ENCODE data around the gene GDF10. TPM values are rescaled to one million over a fixed set of nuclear protein-coding genes. Genes with fewer than 3 reads are reported as not detected.
A peak's percentile ranks its signal among the peaks of the same experiment; 100 is the strongest.

GDF10 gene
- total RNA-seq, 1 donor from 2014 or later: 0.49 TPM

GRCh38 chr10:47307381-47307780 lies 7.4 kb downstream of the GDF10 start:
- Mint-ChIP-seq H3K4me3 (no peak overlapping the region), H3K9me3 (no peaks in the 10 kb centered on the region), H3K4me1 (peaks cover 13% of the 10 kb centered on the region), H3K27ac (no peak overlapping the region), H3K27me3 (peaks cover 5% of the 10 kb centered on the region), H3K36me3 (ENCODE audit: low read depth) (no peaks in the 10 kb centered on the region)
- DNase-seq: no peak
- intact Hi-C loops (cut with micrococcal nuclease): no loop called here

GRCh38 chr10:47308775-47309174 lies 8.8 kb downstream of the GDF10 start:
- Mint-ChIP-seq H3K36me3 (ENCODE audit: low read depth) (no peaks in the 10 kb centered on the region), H3K4me1 (peaks cover 13% of the 10 kb centered on the region), H3K9me3 (no peaks in the 10 kb centered on the region), H3K4me3 (no peak overlapping the region), H3K27me3 (peaks cover 2% of the 10 kb centered on the region), H3K27ac (no peak overlapping the region)
- intact Hi-C loops (cut with micrococcal nuclease): no loop called here
- no peak for DNase-seq

GRCh38 chr10:47309408-47310089 lies 9.6 kb downstream of the GDF10 start:
- intact Hi-C loops (cut with micrococcal nuclease): loop anchor here (5.0 kb wide), 1 partner anchor 127 kb away; no protein-coding TSS in a partner anchor
- H3K36me3 Mint-ChIP-seq (ENCODE audit: low read depth): no peaks in the 10 kb centered on the region
- DNase-seq: peak; percentile 68
- no peak overlapping the region for H3K27ac Mint-ChIP-seq
- H3K9me3 Mint-ChIP-seq: no peaks in the 10 kb centered on the region
- H3K4me3 Mint-ChIP-seq: no peak overlapping the region
- H3K27me3 Mint-ChIP-seq: peaks cover 2% of the 10 kb centered on the region
- peaks cover 13% of the 10 kb centered on the region for H3K4me1 Mint-ChIP-seq

DNA sequence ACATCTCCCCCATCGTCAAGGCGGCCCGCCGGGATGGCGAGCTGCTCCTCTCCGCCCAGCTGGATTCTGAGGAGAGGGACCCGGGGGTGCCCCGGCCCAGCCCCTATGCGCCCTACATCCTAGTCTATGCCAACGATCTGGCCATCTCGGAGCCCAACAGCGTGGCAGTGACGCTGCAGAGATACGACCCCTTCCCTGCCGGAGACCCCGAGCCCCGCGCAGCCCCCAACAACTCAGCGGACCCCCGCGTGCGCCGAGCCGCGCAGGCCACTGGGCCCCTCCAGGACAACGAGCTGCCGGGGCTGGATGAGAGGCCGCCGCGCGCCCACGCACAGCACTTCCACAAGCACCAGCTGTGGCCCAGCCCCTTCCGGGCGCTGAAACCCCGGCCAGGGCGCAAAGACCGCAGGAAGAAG lies 10.1 kb downstream of the GDF10 start:
- DNase-seq: no peak
- Mint-ChIP-seq H3K36me3 (ENCODE audit: low read depth) (no peaks in the 10 kb centered on the region), H3K27me3 (peaks cover 2% of the 10 kb centered on the region), H3K9me3 (no peaks in the 10 kb centered on the region), H3K4me3 (no peak overlapping the region), H3K4me1 (peaks cover 13% of the 10 kb centered on the region), H3K27ac (no peak overlapping the region)
- intact Hi-C loops (cut with micrococcal nuclease): loop anchor here (5.0 kb wide), 1 partner anchor 128 kb away; no protein-coding TSS in a partner anchor

DNA sequence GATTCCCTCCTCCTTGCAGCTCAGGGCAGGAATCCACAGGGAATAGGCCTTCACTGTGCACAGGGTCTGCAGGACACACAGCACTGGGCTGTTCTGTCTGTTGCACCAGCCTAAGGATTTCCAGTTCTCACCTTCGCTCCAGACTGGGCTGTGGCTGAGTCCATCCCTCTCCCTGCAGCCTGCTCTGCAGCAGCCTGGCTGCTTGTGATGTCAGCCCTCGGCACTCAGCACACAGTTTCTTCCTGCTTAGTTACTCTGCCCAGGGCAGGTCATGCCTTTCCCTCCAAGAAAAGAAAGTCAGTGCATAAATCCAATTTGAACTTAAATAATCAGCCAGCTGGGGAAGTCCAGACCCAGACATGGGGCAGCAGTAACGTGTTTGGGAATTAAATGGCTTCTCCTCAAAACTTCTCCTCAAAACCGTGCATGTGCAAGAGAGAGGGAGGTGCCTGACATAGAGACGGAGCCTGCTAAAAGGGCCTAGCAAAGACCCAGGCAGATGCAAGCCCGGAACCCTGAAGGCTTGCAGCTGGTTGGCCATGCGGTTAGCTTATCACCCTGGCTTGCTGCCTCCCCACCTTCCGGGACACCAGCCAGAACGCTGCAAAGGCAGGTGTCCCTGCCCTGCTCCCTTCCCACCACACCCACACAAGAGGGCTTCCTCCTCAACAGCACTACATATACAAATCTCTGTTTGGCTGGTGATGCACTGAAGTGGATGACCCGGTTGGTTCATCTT lies 11.4 kb downstream of the GDF10 start:
- no peaks in the 10 kb centered on the region for H3K36me3 Mint-ChIP-seq (ENCODE audit: low read depth)
- peak; percentile 81 for DNase-seq
- H3K4me3 Mint-ChIP-seq: peak overlapping the region; percentile 39
- no peak overlapping the region for H3K27ac Mint-ChIP-seq
- no peaks in the 10 kb centered on the region for H3K9me3 Mint-ChIP-seq
- peaks cover 2% of the 10 kb centered on the region for H3K27me3 Mint-ChIP-seq
- peaks cover 13% of the 10 kb centered on the region for H3K4me1 Mint-ChIP-seq
- intact Hi-C loops (cut with micrococcal nuclease): loop anchor here (5.0 kb wide), 1 partner anchor 129 kb away; no protein-coding TSS in a partner anchor

- no peaks in the 10 kb centered on the region for H3K9me3 Mint-ChIP-seq
- DNase-seq: peak; percentile 94
- intact Hi-C loops (cut with micrococcal nuclease): loop anchor here (1.0 to 5.0 kb wide), 3 partner anchors 130 to 288 kb away; no protein-coding TSS in a partner anchor
- H3K27ac Mint-ChIP-seq: peak overlapping the region; percentile 48
- peak overlapping the region; percentile 39 for H3K4me3 Mint-ChIP-seq
- H3K4me1 Mint-ChIP-seq: peaks cover 13% of the 10 kb centered on the region
- peaks cover under 1% of the 10 kb centered on the region for H3K27me3 Mint-ChIP-seq
- H3K36me3 Mint-ChIP-seq (ENCODE audit: low read depth): no peaks in the 10 kb centered on the region
These were observed 12.1 kb downstream of the GDF10 start for GRCh38 chr10:47311932-47312662.

- Mint-ChIP-seq H3K27me3 (no peaks in the 10 kb centered on the region), H3K4me3 (no peak overlapping the region), H3K4me1 (peaks cover 13% of the 10 kb centered on the region), H3K27ac (no peak overlapping the region), H3K36me3 (ENCODE audit: low read depth) (no peaks in the 10 kb centered on the region), H3K9me3 (no peaks in the 10 kb centered on the region)
- intact Hi-C loops (cut with micrococcal nuclease): loop anchor here (1.0 to 5.0 kb wide), 3 partner anchors 130 to 288 kb away; no protein-coding TSS in a partner anchor
- DNase-seq: no peak
These were observed 12.6 kb downstream of the GDF10 start for GRCh38 chr10:47312663-47312995.

DNA sequence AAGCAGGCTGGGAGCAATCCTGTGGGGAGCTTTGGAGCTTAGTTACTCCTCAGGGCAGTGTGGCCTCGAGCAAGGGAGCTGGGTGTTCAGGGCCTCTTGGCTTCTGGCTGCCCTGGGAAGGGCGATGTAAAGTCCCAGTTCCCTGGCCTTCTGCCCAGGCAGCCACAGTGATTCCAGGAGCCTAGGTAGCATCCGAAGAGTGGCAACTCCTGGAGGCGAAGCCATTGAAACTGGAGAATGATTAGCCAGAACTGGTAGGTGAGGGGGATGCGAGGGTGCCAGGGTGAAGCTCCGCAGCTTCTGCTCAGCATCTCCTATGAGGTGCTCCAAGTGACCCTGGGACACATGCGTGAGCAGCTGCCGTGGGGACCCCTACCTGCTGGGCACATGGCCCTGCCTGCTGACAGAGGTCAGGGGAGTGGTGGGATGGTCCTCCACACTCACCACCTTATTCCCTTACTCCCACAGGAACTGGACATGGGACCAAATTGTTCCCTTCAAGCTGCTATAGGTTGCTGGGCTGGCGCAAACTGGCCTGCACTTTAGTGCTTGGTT lies 14.5 kb downstream of the GDF10 start:
- Mint-ChIP-seq H3K4me1 (peaks cover 13% of the 10 kb centered on the region), H3K27me3 (no peaks in the 10 kb centered on the region), H3K36me3 (ENCODE audit: low read depth) (no peaks in the 10 kb centered on the region), H3K9me3 (no peaks in the 10 kb centered on the region), H3K27ac (no peak overlapping the region), H3K4me3 (no peak overlapping the region)
- DNase-seq: no peak
- intact Hi-C loops (cut with micrococcal nuclease): loop anchor here (5.0 kb wide), 1 partner anchor 132 kb away; no protein-coding TSS in a partner anchor

GRCh38 chr10:47315421-47315820 lies 15.4 kb downstream of the GDF10 start:
- no peaks in the 10 kb centered on the region for H3K36me3 Mint-ChIP-seq (ENCODE audit: low read depth)
- no peak overlapping the region for H3K27ac Mint-ChIP-seq
- H3K4me3 Mint-ChIP-seq: no peak overlapping the region
- H3K27me3 Mint-ChIP-seq: no peaks in the 10 kb centered on the region
- intact Hi-C loops (cut with micrococcal nuclease): no loop called here
- no peak for DNase-seq
- H3K9me3 Mint-ChIP-seq: no peaks in the 10 kb centered on the region
- peaks cover 13% of the 10 kb centered on the region for H3K4me1 Mint-ChIP-seq

- Mint-ChIP-seq H3K9me3 (no peaks in the 10 kb centered on the region), H3K27ac (no peak overlapping the region), H3K4me1 (peaks cover 10% of the 10 kb centered on the region), H3K36me3 (ENCODE audit: low read depth) (no peaks in the 10 kb centered on the region), H3K27me3 (no peaks in the 10 kb centered on the region), H3K4me3 (no peak overlapping the region)
- intact Hi-C loops (cut with micrococcal nuclease): no loop called here
- DNase-seq: no peak
These were observed 16.1 kb downstream of the GDF10 start for GRCh38 chr10:47316131-47316530.

DNA sequence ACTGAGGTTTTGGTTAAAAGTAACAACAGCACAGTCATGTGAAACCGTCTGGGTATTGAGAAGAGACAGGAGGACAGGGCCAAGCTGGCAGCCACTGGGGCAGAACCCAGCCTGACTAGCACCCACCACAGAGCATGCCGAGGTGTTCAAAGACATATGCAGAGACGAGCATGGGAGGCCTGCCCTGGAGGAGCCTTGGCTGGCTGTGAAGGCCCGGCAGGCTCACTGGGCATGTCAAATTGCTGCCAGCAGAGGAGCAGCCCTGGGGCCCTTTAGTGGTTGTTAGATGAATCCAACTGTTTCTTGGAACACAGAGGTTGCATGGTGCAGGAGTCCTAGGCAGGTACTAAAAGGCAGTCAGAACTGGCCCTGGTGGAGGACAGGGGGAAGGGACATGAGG lies 17.3 kb downstream of the GDF10 start:
- Mint-ChIP-seq H3K4me3 (no peak overlapping the region), H3K36me3 (ENCODE audit: low read depth) (no peaks in the 10 kb centered on the region), H3K27me3 (no peaks in the 10 kb centered on the region), H3K27ac (no peak overlapping the region), H3K9me3 (no peaks in the 10 kb centered on the region), H3K4me1 (no peaks in the 10 kb centered on the region)
- no peak for DNase-seq
- intact Hi-C loops (cut with micrococcal nuclease): no loop called here

- intact Hi-C loops (cut with micrococcal nuclease): no loop called here
- DNase-seq: no peak
- Mint-ChIP-seq H3K4me3 (no peak overlapping the region), H3K36me3 (ENCODE audit: low read depth) (no peaks in the 10 kb centered on the region), H3K27ac (no peak overlapping the region), H3K27me3 (no peaks in the 10 kb centered on the region), H3K4me1 (no peaks in the 10 kb centered on the region), H3K9me3 (no peaks in the 10 kb centered on the region)
These were observed 18.7 kb downstream of the GDF10 start for GRCh38 chr10:47318706-47319105.

DNA sequence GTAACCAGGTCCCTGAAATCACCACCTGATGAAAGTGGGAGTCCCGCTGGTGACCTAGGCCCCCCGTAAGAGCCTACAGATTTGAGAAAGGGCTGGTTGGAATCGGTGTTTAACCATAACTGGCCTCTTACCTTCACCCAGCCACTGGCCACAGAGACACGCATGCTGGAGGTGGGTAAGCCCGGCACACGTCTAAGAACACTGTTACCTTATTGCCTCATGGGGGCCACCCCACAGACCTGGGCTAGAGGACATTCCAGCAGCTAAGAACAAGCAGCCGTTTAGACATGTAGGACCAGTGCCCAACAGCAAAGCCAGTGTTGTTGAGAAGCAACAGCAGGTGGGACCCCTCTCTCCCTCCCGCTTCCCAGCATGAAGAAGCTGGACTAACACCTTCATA lies 19.8 kb downstream of the GDF10 start:
- H3K4me3 Mint-ChIP-seq: no peak overlapping the region
- no peak overlapping the region for H3K27ac Mint-ChIP-seq
- intact Hi-C loops (cut with micrococcal nuclease): no loop called here
- DNase-seq: no peak
- H3K4me1 Mint-ChIP-seq: no peaks in the 10 kb centered on the region
- no peaks in the 10 kb centered on the region for H3K27me3 Mint-ChIP-seq
- H3K9me3 Mint-ChIP-seq: no peaks in the 10 kb centered on the region
- H3K36me3 Mint-ChIP-seq (ENCODE audit: low read depth): no peaks in the 10 kb centered on the region

DNA sequence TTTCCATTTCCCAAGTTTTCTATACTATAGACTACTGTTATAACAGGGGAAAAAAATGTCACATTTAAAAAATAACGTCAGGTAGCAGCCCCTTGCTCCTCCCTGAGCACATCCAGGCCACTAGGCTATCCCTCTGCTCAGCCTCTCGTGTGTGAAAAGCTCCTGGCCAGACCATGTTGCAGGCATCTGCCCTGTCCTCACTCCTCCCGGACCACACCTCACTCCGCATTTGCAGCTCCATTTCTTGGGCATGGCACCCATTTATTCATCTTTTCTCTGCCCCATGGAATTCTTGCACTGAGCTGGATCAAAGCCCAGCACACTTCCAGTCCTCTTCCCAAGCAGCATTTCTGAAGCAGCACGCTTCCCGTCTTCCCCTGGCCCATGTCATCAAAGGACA lies 20.8 kb downstream of the GDF10 start:
- DNase-seq: no peak
- Mint-ChIP-seq H3K27me3 (no peaks in the 10 kb centered on the region), H3K36me3 (ENCODE audit: low read depth) (no peaks in the 10 kb centered on the region), H3K9me3 (no peaks in the 10 kb centered on the region), H3K4me3 (no peak overlapping the region), H3K4me1 (no peaks in the 10 kb centered on the region), H3K27ac (no peak overlapping the region)
- intact Hi-C loops (cut with micrococcal nuclease): no loop called here

Measured in activated CD4-positive, alpha-beta T cell treated with anti-CD3 and anti-CD28 coated beads, Interleukin-2, amount 10 ng/mL, durations not matched to agents 24 days and 14 days (primary cell).